Common myeloid progenitor, CD34-positive (primary cell): ENCODE data around the gene MEPE.

ENCODE experiments used
- CTCF ChIA-PET: fragments of 350-600 bp; sonication (Branson Sonifier 250); formaldehyde crosslinking; loops from one replicate; lab custom pipeline; 2021; ENCODE audit warnings: antibody characterized with exemption; lab: Charles Lee
- POLR2A ChIA-PET: fragments of 350-600 bp; sonication (Branson Sonifier 250); formaldehyde crosslinking; loops from one replicate; lab custom pipeline; 2021; ENCODE audit warnings: antibody characterized with exemption; lab: Charles Lee
- DNase-seq, 3 donors: peaks; one replicate each; pipeline versions ENCODE4 v3.0.0 to v3.0.0-alpha.2; 2013
- H3K27ac ChIP-seq, 2 experiments: 1 replicate in 1 of 2; 2 replicates in 1 of 2; pipeline ENCODE4 v1.7.0; 2013; ENCODE audit warnings: inconsistent platforms in 2 of 2, low read length in 2 of 2, mild to moderate bottlenecking in 2 of 2, low read depth in 1 of 2, moderate library complexity in 1 of 2; ENCODE audit not compliant: severe bottlenecking in 2 of 2, insufficient read depth in 1 of 2, poor library complexity in 1 of 2
- H3K27me3 ChIP-seq, 5 experiments: replicated peaks in 2 of 5; 1 replicate in 3 of 5; 2 replicates in 2 of 5; pipeline versions ENCODE4 v1.6.1 to v1.7.0; 2013; ENCODE audit warnings: low read length in 4 of 5, mild to moderate bottlenecking in 2 of 5, moderate library complexity in 2 of 5, inconsistent platforms in 1 of 5; ENCODE audit not compliant: insufficient read depth in 5 of 5, control insufficient read depth in 4 of 5
- H3K36me3 ChIP-seq, 4 experiments: 1 replicate in 2 of 4; 2 replicates in 2 of 4; pipeline versions ENCODE4 v1.6.1 to v1.7.0; 2013; ENCODE audit warnings: low read length in 3 of 4, control low read depth in 1 of 4, mild to moderate bottlenecking in 1 of 4; ENCODE audit not compliant: control insufficient read depth in 4 of 4, insufficient read depth in 4 of 4
- H3K4me1 ChIP-seq, 4 experiments: 1 replicate in 3 of 4; 2 replicates in 1 of 4; pipeline versions ENCODE4 v1.6.1 to v1.7.1; 2013; ENCODE audit warnings: low read length in 3 of 4, mild to moderate bottlenecking in 3 of 4, control low read depth in 1 of 4, inconsistent platforms in 1 of 4, moderate library complexity in 1 of 4; ENCODE audit not compliant: control insufficient read depth in 4 of 4, insufficient read depth in 4 of 4; ENCODE audit errors: control extremely low read depth in 1 of 4
- H3K4me3 ChIP-seq, 7 experiments: 1 replicate in 4 of 7; 2 replicates in 3 of 7; pipeline versions ENCODE4 v1.5.1 to v1.7.0; 2013; ENCODE audit warnings: mild to moderate bottlenecking in 7 of 7, low read length in 6 of 7, moderate library complexity in 6 of 7, inconsistent platforms in 2 of 7, low read depth in 2 of 7, control low read depth in 1 of 7; ENCODE audit not compliant: insufficient read depth in 4 of 7, control insufficient read depth in 1 of 7; ENCODE audit errors: extremely low read depth in 1 of 7
- H3K9me3 ChIP-seq, 5 experiments: 1 replicate in 4 of 5; 2 replicates in 1 of 5; pipeline versions ENCODE4 v1.6.1 to v1.7.1; 2013; ENCODE audit warnings: low read length in 4 of 5, mild to moderate bottlenecking in 2 of 5, inconsistent platforms in 1 of 5, low read depth in 1 of 5, moderate library complexity in 1 of 5; ENCODE audit not compliant: control insufficient read depth in 4 of 5, insufficient read depth in 2 of 5; ENCODE audit errors: control extremely low read depth in 1 of 5
- WGBS: methylation state at CpG from one replicate; pipeline ENCODE4 v1.1.5; 2013; ENCODE audit not compliant: insufficient coverage; 5-methylcytosine and 5-hydroxymethylcytosine counted together

MEPE gene

GRCh38 chr4:87849612-87850011, 16.8 kb downstream of the MEPE start:
- Histone ChIP-seq H3K27me3 (peaks cover 0 to 1% (median 0%) of the 10 kb centered on the region in 5 experiments), H3K27ac (no peak overlapping the region), H3K9me3 (no peaks in the 10 kb centered on the region), H3K4me3 (no peak overlapping the region), H3K4me1 (peaks cover 9 to 33% (median 17%) of the 10 kb centered on the region in 4 experiments), H3K36me3 (no peaks in the 10 kb centered on the region)
- POLR2A ChIA-PET: interaction anchor here (0.5 to 0.7 kb wide), 3 partner anchors 11 to 224 kb away, joined by 3 to 6 read pairs (median 3); no protein-coding TSS in a partner anchor
- 30% methylated on average over 2 of the region's 4 CpGs for WGBS
- DNase-seq: peak; percentile 19 to 73 (median 64)
- CTCF ChIA-PET: interaction anchor here (0.6 to 5.3 kb wide), 23 partner anchors 10 to 539 kb away, joined by 3 to 59 read pairs (median 5); partner anchors contain the start of gene SPP1

DNA sequence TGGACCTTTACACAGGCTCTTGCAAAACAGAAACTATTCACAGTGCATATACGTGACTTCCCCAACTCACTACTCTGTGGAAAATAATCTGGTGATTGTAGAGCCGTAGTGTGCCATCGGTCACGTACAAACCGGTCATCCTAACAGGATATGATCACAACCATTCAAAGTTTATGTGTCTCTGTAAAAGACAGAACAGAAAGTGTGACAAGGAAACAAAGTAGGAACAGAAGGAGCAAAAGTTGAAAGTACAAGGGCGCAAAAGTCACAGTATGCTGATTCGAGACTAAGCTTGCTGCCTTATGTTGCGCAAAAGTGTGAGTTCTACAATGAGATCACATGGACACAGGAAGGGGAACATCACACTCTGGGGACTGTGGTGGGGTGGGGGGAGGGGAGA, 18.6 kb downstream of the MEPE start:
- WGBS: 84% methylated on average over 7 of the region's 8 CpGs
- peaks cover 0 to 1% (median 0%) of the 10 kb centered on the region in 5 experiments for H3K27me3 ChIP-seq
- ChIA-PET CTCF (interaction anchor here (0.7 to 5.3 kb wide), 12 partner anchors 9 to 360 kb away, joined by 3 to 59 read pairs (median 4); partner anchors contain the start of gene SPP1), POLR2A (no interaction called here)
- H3K4me1 ChIP-seq: peaks cover 9 to 45% (median 26%) of the 10 kb centered on the region in 4 experiments
- no peak overlapping the region for H3K4me3 ChIP-seq
- H3K9me3 ChIP-seq: no peaks in the 10 kb centered on the region
- no peak overlapping the region for H3K27ac ChIP-seq
- H3K36me3 ChIP-seq: no peaks in the 10 kb centered on the region
- no peak for DNase-seq

DNA sequence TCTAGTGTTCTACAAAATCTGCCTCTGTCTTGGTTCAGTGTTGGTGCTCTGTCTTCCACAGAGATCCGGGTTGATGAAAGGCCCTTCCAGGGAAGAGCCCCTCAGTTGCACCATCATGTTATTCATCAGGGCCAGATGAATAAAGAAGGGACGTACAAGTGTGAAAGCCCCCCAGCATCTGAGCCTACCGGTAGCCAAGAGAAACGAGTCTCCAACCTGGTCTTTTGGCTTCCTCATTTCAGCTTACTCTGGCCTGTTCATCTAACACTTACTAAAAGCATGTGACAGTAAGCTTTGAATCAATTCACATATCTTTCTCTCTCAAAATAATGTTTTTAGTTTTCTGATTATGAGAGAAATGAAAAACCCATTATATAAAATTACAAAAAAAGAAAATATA, 19.2 kb downstream of the MEPE start:
- ChIA-PET CTCF (interaction anchor here (0.7 to 4.7 kb wide), 14 partner anchors 8 to 587 kb away, joined by 3 to 58 read pairs (median 7); partner anchors contain the start of gene SPP1), POLR2A (no interaction called here)
- no peak for DNase-seq
- H3K27me3 ChIP-seq: peaks cover 0 to 1% (median 0%) of the 10 kb centered on the region in 5 experiments
- no peaks in the 10 kb centered on the region for H3K9me3 ChIP-seq
- no peaks in the 10 kb centered on the region for H3K36me3 ChIP-seq
- WGBS: 93% methylated on average over 3 of the region's 4 CpGs
- no peak overlapping the region for H3K4me3 ChIP-seq
- no peak overlapping the region for H3K27ac ChIP-seq
- peaks cover 9 to 45% (median 26%) of the 10 kb centered on the region in 4 experiments for H3K4me1 ChIP-seq

GRCh38 chr4:87853108-87853507, 20.3 kb downstream of the MEPE start:
- peak; percentile 60 to 76 (median 60) for DNase-seq
- H3K9me3 ChIP-seq: no peaks in the 10 kb centered on the region
- CTCF ChIA-PET: interaction anchor here (0.6 to 4.7 kb wide), 27 partner anchors 8 to 359 kb away, joined by 3 to 58 read pairs (median 4); partner anchors contain the start of gene SPP1
- H3K4me3 ChIP-seq: no peak overlapping the region
- H3K36me3 ChIP-seq: no peaks in the 10 kb centered on the region
- H3K4me1 ChIP-seq: peaks cover 9 to 45% (median 26%) of the 10 kb centered on the region in 4 experiments
- H3K27me3 ChIP-seq: no peaks in the 10 kb centered on the region
- 0% methylated on average over 2 of the region's 3 CpGs for WGBS
- no peak overlapping the region for H3K27ac ChIP-seq
- POLR2A ChIA-PET: interaction anchor here (0.9 kb wide), 1 partner anchor 53 kb away, joined by 3 read pairs; no protein-coding TSS in a partner anchor

DNA sequence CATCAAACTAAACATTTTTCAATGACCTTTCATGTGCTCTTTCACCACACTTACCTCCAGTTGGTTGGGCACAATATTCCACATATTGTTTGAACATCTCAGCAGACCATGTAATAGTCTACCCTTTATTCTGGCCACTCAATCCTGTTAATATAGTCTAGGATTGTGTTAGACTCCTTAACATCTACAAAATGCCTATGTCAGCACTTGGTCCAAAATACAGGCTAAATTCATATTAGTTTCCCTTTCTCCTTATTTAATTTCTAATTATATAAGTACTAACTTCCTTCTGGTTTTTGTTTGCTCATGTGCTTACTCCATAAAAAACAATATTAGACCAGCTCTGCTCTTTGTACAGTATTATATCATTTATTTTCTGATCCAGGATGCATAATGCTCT, 21.1 kb downstream of the MEPE start:
- ChIA-PET POLR2A (no interaction called here), CTCF (interaction anchor here (1.0 to 4.7 kb wide), 11 partner anchors 8 to 357 kb away, joined by 3 to 58 read pairs (median 5); partner anchors contain the start of gene SPP1)
- H3K36me3 ChIP-seq: no peaks in the 10 kb centered on the region
- H3K27me3 ChIP-seq: no peaks in the 10 kb centered on the region
- H3K4me3 ChIP-seq: no peak overlapping the region
- H3K9me3 ChIP-seq: no peaks in the 10 kb centered on the region
- peaks cover 7 to 42% (median 24%) of the 10 kb centered on the region in 4 experiments for H3K4me1 ChIP-seq
- no peak for DNase-seq
- no peak overlapping the region for H3K27ac ChIP-seq

DNA sequence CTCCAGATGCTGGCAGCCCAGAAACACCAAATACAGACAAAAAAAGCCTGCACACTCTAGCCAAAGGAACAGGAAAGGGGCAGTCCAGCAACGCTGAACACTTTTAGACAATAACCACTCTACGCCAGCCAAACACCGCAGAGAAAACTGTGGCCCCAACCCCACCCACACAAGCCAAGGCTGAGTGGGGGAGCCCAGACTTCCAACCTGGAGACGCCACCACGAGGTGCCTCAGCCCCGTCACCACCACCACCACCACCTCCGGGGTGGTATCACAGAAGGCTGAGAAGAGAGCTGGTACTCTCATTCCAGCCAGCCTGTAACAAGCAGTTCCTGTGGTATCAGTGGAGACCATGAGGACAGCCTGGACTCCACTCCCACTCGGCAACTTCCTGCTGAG, 22.8 kb downstream of the MEPE start:
- ChIA-PET CTCF (interaction anchor here (4.5 to 4.7 kb wide), 2 partner anchors 118 to 132 kb away, joined by 32 to 58 read pairs; partner anchors contain the start of gene SPP1), POLR2A (no interaction called here)
- 14% methylated on average over 1 of the region's 8 CpGs for WGBS
- Histone ChIP-seq H3K36me3 (no peaks in the 10 kb centered on the region), H3K27ac (no peak overlapping the region), H3K27me3 (no peaks in the 10 kb centered on the region), H3K9me3 (no peaks in the 10 kb centered on the region), H3K4me1 (peaks cover 0 to 25% (median 11%) of the 10 kb centered on the region in 4 experiments), H3K4me3 (peak overlapping the region in 2 of 7 experiments; percentile 50 to 58)
- DNase-seq: peak in 2 of 3 donors; percentile 22 to 73

GRCh38 chr4:87856816-87857215, 24.0 kb downstream of the MEPE start:
- POLR2A ChIA-PET: no interaction called here

More at GRCh38 chr4:87856816-87857215, 24.0 kb downstream of the MEPE start:
- no peak overlapping the region for H3K27ac ChIP-seq
- WGBS: 100% methylated on average over 1 of the region's 1 CpG
- H3K4me1 ChIP-seq: peaks cover 0 to 15% (median 10%) of the 10 kb centered on the region in 4 experiments
- H3K27me3 ChIP-seq: no peaks in the 10 kb centered on the region
- no peaks in the 10 kb centered on the region for H3K9me3 ChIP-seq
- DNase-seq: no peak
- H3K36me3 ChIP-seq: no peaks in the 10 kb centered on the region
- H3K4me3 ChIP-seq: no peak overlapping the region
- CTCF ChIA-PET: interaction anchor here (1.1 to 1.9 kb wide), 5 partner anchors 110 to 121 kb away, joined by 3 to 7 read pairs (median 4); no protein-coding TSS in a partner anchor
